Neuron (in vitro differentiated cells): ENCODE data around the gene TBC1D25.
"Not testable (repeated sequence)": the region's sequence is repeated elsewhere in the genome, so short reads cannot be mapped to it uniquely, and the experiment has no call there.

ENCODE experiments used
- H2AFZ ChIP-seq: one replicate; pipeline ENCODE4 v1.6.1; 2013; ENCODE audit warnings: low read depth, mild to moderate bottlenecking, inconsistent platforms, low read length, moderate library complexity
- H3K27me3 ChIP-seq: one replicate; pipeline ENCODE4 v1.6.1; 2013; ENCODE audit warnings: low read length; ENCODE audit not compliant: insufficient read depth
- H3K36me3 ChIP-seq: one replicate; pipeline ENCODE4 v1.6.1; 2013; ENCODE audit warnings: low read length; ENCODE audit not compliant: insufficient read depth
- H3K4me1 ChIP-seq: one replicate; pipeline ENCODE4 v1.6.1; 2013; ENCODE audit warnings: low read length; ENCODE audit not compliant: insufficient read depth
- H3K4me3 ChIP-seq: 2 replicates; pipeline ENCODE4 v1.5.1; 2013; ENCODE audit warnings: mild to moderate bottlenecking, low read length, moderate library complexity
- H3K9me3 ChIP-seq: one replicate; pipeline ENCODE4 v1.6.1; 2013; ENCODE audit warnings: low read length

The TBC1D25 gene

DNA sequence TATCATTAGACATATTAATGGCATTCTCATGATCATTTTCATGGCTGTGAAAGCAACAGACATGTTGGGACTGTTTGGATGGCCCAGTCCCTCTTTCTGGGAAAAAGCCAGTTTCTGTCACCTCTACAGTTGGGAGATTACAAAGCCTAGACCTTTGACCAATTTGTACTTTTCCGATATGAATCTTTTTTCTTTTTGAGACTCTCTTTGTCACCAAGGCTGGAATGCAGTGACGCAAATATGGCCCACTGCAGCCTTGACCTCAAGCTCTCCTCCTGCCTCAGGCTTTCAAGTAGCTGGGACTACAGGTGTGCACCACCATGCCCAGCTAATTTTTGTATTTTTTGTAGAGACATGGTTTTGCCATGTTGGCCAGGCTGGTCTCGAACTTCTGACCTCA, 9.4 kb downstream of the TBC1D25 start:
- no peaks in the 10 kb centered on the region for H3K4me1 ChIP-seq
- no peaks in the 10 kb centered on the region for H3K9me3 ChIP-seq
- H3K4me3 ChIP-seq = no peak overlapping the region
- no peak overlapping the region for H2AFZ ChIP-seq
- H3K36me3 ChIP-seq = peaks cover 7% of the 10 kb centered on the region
- no peaks in the 10 kb centered on the region for H3K27me3 ChIP-seq

DNA sequence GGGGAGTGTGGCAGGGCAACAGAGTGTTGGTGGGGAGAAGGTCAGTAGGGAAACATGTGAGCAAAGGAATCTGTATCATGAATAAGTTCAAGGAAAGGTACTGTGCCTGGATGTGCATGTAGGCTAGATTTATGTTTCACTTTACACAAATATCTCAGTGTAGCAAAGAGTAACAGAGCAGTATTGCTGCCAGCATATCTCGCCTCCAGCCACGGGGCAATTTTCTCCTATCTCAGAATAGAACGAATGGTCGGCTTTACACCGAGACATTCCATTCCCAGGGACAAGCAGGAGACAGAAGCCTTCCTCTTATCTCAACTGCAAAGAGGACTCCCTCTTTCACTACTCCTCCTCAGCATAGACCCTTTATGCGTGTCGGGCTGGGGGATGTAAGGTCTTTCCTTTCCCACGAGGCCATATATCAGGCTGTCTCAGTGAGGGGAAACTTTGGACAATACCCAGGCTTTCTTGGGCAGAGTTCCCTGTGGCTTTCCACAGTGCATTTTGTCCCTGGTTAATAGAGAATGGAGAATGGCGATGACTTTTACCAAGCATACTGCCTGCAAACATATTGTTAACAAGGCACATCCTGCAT, 16.3 kb downstream of the TBC1D25 start:
- not testable (repeated sequence) for H2AFZ ChIP-seq, H3K4me1 ChIP-seq, H3K4me3 ChIP-seq, H3K9me3 ChIP-seq, H3K27me3 ChIP-seq
- H3K36me3 ChIP-seq = peaks cover 22% of the 10 kb centered on the region

GRCh38 chrX:48558271-48558670, 18.8 kb downstream of the TBC1D25 start:
- Histone ChIP-seq H3K4me1 (no peaks in the 10 kb centered on the region), H3K9me3 (no peaks in the 10 kb centered on the region), H2AFZ (no peak overlapping the region), H3K4me3 (no peak overlapping the region), H3K27me3 (no peaks in the 10 kb centered on the region), H3K36me3 (peaks cover 26% of the 10 kb centered on the region)

GRCh38 chrX:48559636-48560035, 20.1 kb downstream of the TBC1D25 start:
- Histone ChIP-seq H3K27me3 (no peaks in the 10 kb centered on the region), H2AFZ (no peak overlapping the region), H3K9me3 (no peaks in the 10 kb centered on the region), H3K4me3 (no peak overlapping the region), H3K36me3 (peaks cover 26% of the 10 kb centered on the region), H3K4me1 (no peaks in the 10 kb centered on the region)

- peaks cover 23% of the 10 kb centered on the region for H3K36me3 ChIP-seq
- no peak overlapping the region for H2AFZ ChIP-seq
- no peaks in the 10 kb centered on the region for H3K9me3 ChIP-seq
- no peak overlapping the region for H3K4me3 ChIP-seq
- H3K27me3 ChIP-seq = no peaks in the 10 kb centered on the region
- H3K4me1 ChIP-seq = no peaks in the 10 kb centered on the region
Observed at GRCh38 chrX:48560056-48560455, 20.5 kb downstream of the TBC1D25 start.

GRCh38 chrX:48560681-48561080, 21.2 kb downstream of the TBC1D25 start:
- Histone ChIP-seq H3K27me3 (no peaks in the 10 kb centered on the region), H3K9me3 (no peaks in the 10 kb centered on the region), H3K36me3 (peaks cover 23% of the 10 kb centered on the region)

GRCh38 chrX:48569958-48570357, 30.4 kb downstream of the TBC1D25 start:
- H3K27me3 ChIP-seq = no peaks in the 10 kb centered on the region
- H3K4me3 ChIP-seq = no peak overlapping the region
- no peak overlapping the region for H2AFZ ChIP-seq
- H3K36me3 ChIP-seq = no peaks in the 10 kb centered on the region
- no peaks in the 10 kb centered on the region for H3K4me1 ChIP-seq
- H3K9me3 ChIP-seq = no peaks in the 10 kb centered on the region

More at GRCh38 chrX:48560681-48561080, 21.2 kb downstream of the TBC1D25 start:
- Histone ChIP-seq H3K4me1 (no peaks in the 10 kb centered on the region), H2AFZ (no peak overlapping the region), H3K4me3 (no peak overlapping the region)

DNA sequence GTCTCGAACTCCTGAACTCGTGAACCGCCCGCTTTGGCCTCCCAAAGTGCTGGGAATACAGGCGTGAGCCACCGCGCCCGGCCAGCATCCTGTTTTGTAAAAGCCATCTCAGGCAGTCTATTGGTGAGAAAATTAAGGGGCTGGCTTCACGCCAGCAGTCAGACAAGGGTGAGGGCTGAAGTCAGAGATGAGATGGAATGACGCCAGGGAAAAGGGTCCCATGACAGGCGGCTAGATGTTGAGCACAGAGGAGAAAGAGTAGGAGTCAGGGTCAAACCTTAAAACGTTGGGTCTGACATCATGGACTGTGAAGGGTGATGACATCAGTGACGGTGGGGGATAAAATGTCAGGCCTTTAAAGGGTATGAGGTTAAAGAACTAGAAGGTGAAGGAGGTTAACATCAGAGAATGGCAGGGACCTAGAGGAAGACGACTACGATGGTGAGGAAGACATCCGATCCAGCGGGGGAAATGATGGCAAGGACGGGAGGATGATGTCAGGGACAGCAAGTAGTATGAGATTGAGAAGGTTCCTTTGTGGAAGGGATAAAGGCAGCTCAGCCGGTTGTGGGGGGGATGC, 34.3 kb downstream of the TBC1D25 start:
- peak overlapping the region; percentile 81 for H3K4me3 ChIP-seq
- peak overlapping the region; percentile 20 for H2AFZ ChIP-seq
- peaks cover 12% of the 10 kb centered on the region for H3K4me1 ChIP-seq

DNA sequence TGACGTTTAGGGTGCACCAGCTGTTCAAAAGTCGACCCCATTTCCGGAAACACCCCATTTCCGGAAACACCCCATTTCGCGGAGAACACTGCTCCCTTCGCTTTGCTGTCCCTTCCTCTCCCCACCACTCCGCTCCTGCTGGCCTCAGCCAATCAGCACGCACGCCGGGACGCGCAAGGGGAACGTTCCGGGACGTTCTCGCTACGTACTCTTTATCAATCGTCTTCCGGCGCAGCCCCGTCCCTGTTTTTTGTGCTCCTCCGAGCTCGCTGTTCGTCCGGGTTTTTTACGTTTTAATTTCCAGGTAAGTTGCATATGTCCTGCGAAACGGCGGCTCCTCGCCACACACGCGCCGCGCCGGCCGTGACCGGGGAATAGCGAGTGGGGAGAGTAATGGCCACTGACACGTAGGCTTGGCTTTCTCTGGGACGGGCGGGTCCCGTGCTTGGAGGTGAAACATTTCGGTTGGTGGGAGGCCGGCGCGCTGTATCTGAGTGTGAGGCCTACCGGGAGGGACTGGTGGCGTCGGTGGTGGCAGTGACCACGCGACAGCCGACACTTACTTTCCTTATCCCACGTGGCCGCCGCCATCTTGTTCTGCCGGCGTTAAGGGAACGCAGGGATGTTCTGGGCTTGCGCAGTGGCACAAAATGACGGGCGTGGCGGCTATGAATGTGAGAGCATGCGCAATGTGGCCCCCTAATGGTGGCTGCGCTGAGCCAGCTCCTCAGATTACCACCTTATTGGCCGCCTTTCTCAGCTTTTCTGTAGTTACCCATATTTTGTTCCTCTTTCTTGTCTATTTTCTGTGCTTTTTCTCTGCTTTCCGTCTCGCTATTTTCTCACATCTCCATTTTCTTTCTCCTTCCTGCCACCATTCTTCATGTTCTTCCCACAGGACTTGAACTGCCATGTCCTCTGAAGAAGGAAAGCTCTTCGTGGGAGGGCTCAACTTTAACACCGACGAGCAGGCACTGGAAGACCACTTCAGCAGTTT, 35.1 kb downstream of the TBC1D25 start, which contains the start of gene RBM3:
RBM3 (plus strand) TSS at position 215 of the 997 bp plus-strand sequence; CDS start at position 912, 697 bp downstream.
- H3K9me3 ChIP-seq = no peaks in the 10 kb centered on the region
- H2AFZ ChIP-seq = peak within 1 kb of the TSS; percentile 20
- no peaks in the 10 kb centered on the region for H3K27me3 ChIP-seq
- peaks cover 22% of the 10 kb centered on the region for H3K36me3 ChIP-seq
- peaks cover 12% of the 10 kb centered on the region for H3K4me1 ChIP-seq
- H3K4me3 ChIP-seq = peak within 1 kb of the TSS; percentile 81

More for the DNA sequence above, 34.3 kb downstream of the TBC1D25 start:
- Histone ChIP-seq H3K27me3 (no peaks in the 10 kb centered on the region), H3K9me3 (no peaks in the 10 kb centered on the region), H3K36me3 (peaks cover 22% of the 10 kb centered on the region)

DNA sequence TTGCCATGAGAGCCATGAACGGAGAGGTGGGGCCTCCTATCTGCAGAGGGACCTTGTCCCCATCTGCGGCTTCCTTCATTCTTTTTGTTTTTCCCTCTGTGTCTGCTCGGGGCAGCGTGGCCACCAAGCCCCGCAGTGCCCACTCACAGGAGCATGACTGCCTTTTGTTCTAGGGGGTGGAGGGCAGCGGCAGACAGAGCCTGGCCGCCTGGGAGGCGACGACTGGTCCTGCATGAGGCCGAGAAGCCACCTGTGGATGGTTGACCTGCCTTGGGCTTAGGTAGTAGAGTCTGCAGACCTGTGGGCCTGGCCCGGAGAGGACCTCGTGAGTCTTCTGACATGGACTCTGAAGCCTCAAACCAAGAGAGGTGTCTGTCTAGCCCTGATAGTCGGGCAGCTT, 36.1 kb downstream of the TBC1D25 start:
- no peaks in the 10 kb centered on the region for H3K9me3 ChIP-seq
- H3K36me3 ChIP-seq = peaks cover 22% of the 10 kb centered on the region
- H3K4me1 ChIP-seq = peaks cover 12% of the 10 kb centered on the region
- peak overlapping the region; percentile 81 for H3K4me3 ChIP-seq
- no peak overlapping the region for H2AFZ ChIP-seq
- H3K27me3 ChIP-seq = no peaks in the 10 kb centered on the region

DNA sequence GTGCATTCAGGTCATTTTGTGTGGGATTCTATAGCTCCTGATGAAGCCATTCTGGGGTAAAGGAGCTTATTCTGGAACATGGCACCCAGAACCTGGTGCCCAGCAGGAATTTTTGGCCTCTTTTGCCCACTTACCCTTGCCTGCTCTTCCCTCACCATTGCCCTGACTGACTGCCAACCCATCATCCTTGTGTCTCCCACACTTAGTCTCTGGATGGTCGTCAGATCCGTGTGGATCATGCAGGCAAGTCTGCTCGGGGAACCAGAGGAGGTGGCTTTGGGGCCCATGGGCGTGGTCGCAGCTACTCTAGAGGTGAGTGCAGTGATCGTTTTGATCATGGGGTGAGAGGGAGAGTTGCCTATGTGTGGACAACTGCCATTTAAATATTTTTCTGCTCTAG, 36.6 kb downstream of the TBC1D25 start:
- Histone ChIP-seq H3K9me3 (no peaks in the 10 kb centered on the region), H3K4me3 (no peak overlapping the region), H2AFZ (no peak overlapping the region), H3K27me3 (no peaks in the 10 kb centered on the region), H3K36me3 (peaks cover 22% of the 10 kb centered on the region), H3K4me1 (peaks cover 12% of the 10 kb centered on the region)

DNA sequence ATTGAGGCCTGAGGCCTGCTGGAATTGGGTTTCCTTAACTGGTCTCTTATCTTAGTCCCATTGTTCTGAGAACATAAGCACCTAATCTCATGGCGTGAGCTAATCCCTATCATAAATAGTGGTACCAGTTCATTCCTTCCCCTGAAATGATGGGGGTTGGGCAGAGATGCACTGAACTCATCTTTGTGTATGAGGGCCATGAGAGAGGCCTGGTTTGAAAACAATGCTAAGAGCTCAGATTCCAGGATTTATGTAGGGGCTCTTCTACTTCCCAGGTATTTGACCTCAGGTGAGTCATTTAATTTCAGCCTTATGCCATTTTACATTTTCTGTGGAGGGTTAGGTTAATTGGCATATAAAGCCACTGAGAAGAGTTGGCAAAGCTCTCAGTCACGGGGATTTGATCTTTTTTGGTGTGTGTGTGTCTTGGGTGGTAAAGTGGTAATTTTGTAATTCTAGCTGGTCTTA, 39.2 kb downstream of the TBC1D25 start:
- Histone ChIP-seq H3K9me3 (no peaks in the 10 kb centered on the region), H3K27me3 (no peaks in the 10 kb centered on the region)

DNA sequence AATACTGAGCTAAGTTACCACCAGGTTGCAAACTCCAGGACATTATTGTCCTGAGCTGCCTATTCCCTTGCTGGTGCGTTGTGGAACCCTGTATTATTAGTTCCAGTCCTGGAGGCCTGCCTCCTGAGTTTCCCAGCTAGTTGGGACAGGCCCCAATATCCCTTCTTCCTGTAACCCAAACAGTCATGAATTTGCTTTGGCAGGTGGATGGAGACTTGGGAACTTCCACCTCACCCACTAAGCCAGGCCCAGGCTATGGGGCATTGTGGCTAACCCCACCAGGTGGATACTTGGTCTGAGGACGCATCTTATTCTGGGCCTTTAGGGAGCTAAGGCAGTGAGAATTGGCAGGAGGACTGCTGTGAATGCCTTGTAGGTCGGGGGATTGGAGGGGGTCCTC, 39.7 kb downstream of the TBC1D25 start:
- Histone ChIP-seq H3K4me3 (no peak overlapping the region), H2AFZ (no peak overlapping the region), H3K4me1 (peaks cover 12% of the 10 kb centered on the region), H3K27me3 (no peaks in the 10 kb centered on the region), H3K36me3 (peaks cover 22% of the 10 kb centered on the region), H3K9me3 (no peaks in the 10 kb centered on the region)

More for the DNA sequence above, 39.2 kb downstream of the TBC1D25 start:
- Histone ChIP-seq H2AFZ (no peak overlapping the region), H3K36me3 (peaks cover 22% of the 10 kb centered on the region), H3K4me1 (peaks cover 12% of the 10 kb centered on the region), H3K4me3 (no peak overlapping the region)
